A549 (cell line): ENCODE results near the gene FRMD3. TPM values are rescaled to one million over a fixed set of nuclear protein-coding genes. Genes with fewer than 3 reads are reported as not detected.

ENCODE experiments used
- ATAC-seq, 2 experiments: fragments of 200-7000 bp in 1 of 2; fragments of >200 bp in 1 of 2; cut with Nextera tagmentation in 1 of 2; cut with Tn5 transposase in 1 of 2; 3 replicates each; pipeline versions ENCODE4 v1.8.0 to v1.9.1; 2018 to 2020; ENCODE audit warnings: mild to moderate bottlenecking in 1 of 2, moderate library complexity in 1 of 2
- CTCF ChIA-PET: fragments of 300-600 bp; sonication (Branson Sonifier 250); formaldehyde crosslinking; extraction: SDS; loops from one replicate; lab custom pipeline; 2021; ENCODE audit warnings: antibody characterized with exemption, inconsistent platforms; lab: Yijun Ruan, JAX
- POLR2A ChIA-PET: fragments of 350-600 bp; formaldehyde crosslinking; extraction: SDS; loops from one replicate; lab custom pipeline; 2021; ENCODE audit warnings: antibody characterized with exemption, inconsistent platforms; lab: Yijun Ruan, JAX
- DNase-seq, 2 experiments: peaks; one replicate each; pipeline versions ENCODE4 v3.0.0 to v3.0.0-alpha.2; 2011 to 2016; ENCODE audit warnings: low read depth in 1 of 2, low spot score in 1 of 2
- FAIRE-seq: peaks from 2 replicates; lab custom pipeline; 2011; peaks lifted over from hg19 to GRCh38; lab: Jason Lieb, UNC
- H3K27ac ChIP-seq, 2 experiments: fragments of >200 bp; sonication (Bioruptor Twin); formaldehyde crosslinking; 3 replicates each; pipeline ENCODE4 v1.5.1; 2016 to 2017
- H3K4me1 ChIP-seq: fragments of >200 bp; sonication (Bioruptor Twin); formaldehyde crosslinking; 3 replicates; pipeline ENCODE4 v1.6.1; 2016
- H3K4me2 ChIP-seq: fragments of >200 bp; sonication (Bioruptor Twin); formaldehyde crosslinking; 3 replicates; pipeline ENCODE4 v1.6.1; 2016
- H3K4me3 ChIP-seq: fragments of >200 bp; sonication (Bioruptor Twin); formaldehyde crosslinking; 3 replicates; pipeline ENCODE4 v1.5.1; 2016
- H3K9me3 ChIP-seq: fragments of >200 bp; sonication (Bioruptor Twin); formaldehyde crosslinking; 3 replicates; pipeline ENCODE4 v1.6.1; 2016
- CHD2 ChIP-seq: fragments of 150-350 bp; IDR thresholded peaks from 2 replicates; pipeline ENCODE4 v1.6.1; 2014; ENCODE audit warnings: low read length; ENCODE audit not compliant: partially characterized antibody
- EHMT2 ChIP-seq: fragments of 200-600 bp; sonication (generic); IDR thresholded peaks from 2 replicates; pipeline ENCODE4 v1.6.1; 2016; ENCODE audit warnings: antibody characterized with exemption, low read depth, mild to moderate bottlenecking, moderate library complexity
- GATA3 ChIP-seq: IDR thresholded peaks from 2 replicates; pipeline ENCODE4 v1.6.1; 2012; ENCODE audit warnings: borderline replicate concordance
- HOXB5 ChIP-seq: fragments of 250-450 bp; sonication (Bioruptor Pico); IDR thresholded peaks from 2 replicates; pipeline ENCODE4 v1.5.0; 2020; ENCODE audit warnings: mild to moderate bottlenecking, moderate library complexity
- JUN ChIP-seq, 2 experiments: fragments of >200 bp; sonication (Bioruptor Twin); formaldehyde crosslinking; IDR thresholded peaks; 2 replicates in 1 of 2; 3 replicates in 1 of 2; pipeline ENCODE4 v1.6.1; 2016 to 2017
- NPAS2 ChIP-seq: fragments of 250-450 bp; sonication (Bioruptor Pico); IDR thresholded peaks from 2 replicates; pipeline ENCODE4 v1.8.0; 2022; ENCODE audit warnings: mild to moderate bottlenecking, moderate library complexity, borderline replicate concordance
- RARB ChIP-seq: fragments of 250-450 bp; sonication (Bioruptor Pico); IDR thresholded peaks from 2 replicates; pipeline ENCODE4 v1.8.0; 2021; ENCODE audit warnings: mild to moderate bottlenecking, moderate library complexity
- TFCP2L1 ChIP-seq: fragments of 250-450 bp; sonication (Bioruptor Pico); IDR thresholded peaks from 2 replicates; pipeline ENCODE4 v1.5.0; 2021; ENCODE audit warnings: mild to moderate bottlenecking
- WGBS: methylation state at CpG from one replicate; pipeline ENCODE4 v1.1.6; 2017; ENCODE audit errors: missing lambda C conversion rate; 5-methylcytosine and 5-hydroxymethylcytosine counted together
- polyA plus RNA-seq, 4 experiments: library from polyadenylated mRNA; depleted of rRNA in 3 of 4; stranded (reverse); fragments of >200 nt; fragmentation: RNase III in 1 of 4; extraction: RNeasy Plus Mini Kit Qiagen cat#74134 plus additional on column Dnase treatment in 1 of 4; gene quantifications; 2 replicates in 3 of 4; 3 replicates in 1 of 4; pipeline ENCODE4 v1.2.3, GENCODE V29; 2011 to 2017
- TF ChIP-seq, protein P1 (sequence below): fragments of 200-600 bp; sonication (generic); IDR thresholded peaks from 2 replicates; pipeline ENCODE4 v1.6.1; 2016; ENCODE audit warnings: antibody characterized with exemption, mild to moderate bottlenecking, moderate library complexity
- TF ChIP-seq, protein P2 (sequence below): IDR thresholded peaks from 2 replicates; pipeline ENCODE4 v1.6.1; 2012
- TF ChIP-seq, protein P3 (sequence below): fragments of >200 bp; sonication (Bioruptor Twin); formaldehyde crosslinking; IDR thresholded peaks from 2 replicates; pipeline ENCODE4 v1.6.1; 2016
- TF ChIP-seq, protein P4 (sequence below): fragments of 250-450 bp; sonication (Bioruptor Pico); IDR thresholded peaks from 2 replicates; pipeline ENCODE4 v1.5.0; 2021; ENCODE audit warnings: mild to moderate bottlenecking, moderate library complexity, borderline replicate concordance

FRMD3 gene
- polyA plus RNA-seq, 2 of the 4 experiments (the other 2 are of a cell fraction): 1.7 to 3.3 TPM

DNA sequence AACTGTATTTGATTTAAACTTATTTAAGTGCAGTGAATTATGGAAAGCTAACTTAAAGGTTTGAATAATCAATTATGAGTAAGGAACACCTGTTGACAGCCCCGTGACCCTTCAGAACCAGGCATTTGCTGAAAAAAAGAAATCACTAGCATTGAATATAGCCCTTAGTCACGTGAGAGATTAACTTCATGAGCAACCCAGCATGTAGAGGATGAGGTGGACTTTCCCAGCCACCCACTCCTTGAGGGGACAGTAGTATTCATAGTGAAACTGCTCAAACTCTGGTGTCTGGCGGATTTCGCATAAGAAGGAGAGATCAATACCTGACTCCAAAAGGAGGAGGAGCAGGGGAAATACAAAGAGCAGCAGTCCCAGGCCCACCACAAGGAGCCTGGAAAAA is 290.5 kb downstream of the FRMD3 start (continued):
- TF ChIP-seq, protein P1, sequence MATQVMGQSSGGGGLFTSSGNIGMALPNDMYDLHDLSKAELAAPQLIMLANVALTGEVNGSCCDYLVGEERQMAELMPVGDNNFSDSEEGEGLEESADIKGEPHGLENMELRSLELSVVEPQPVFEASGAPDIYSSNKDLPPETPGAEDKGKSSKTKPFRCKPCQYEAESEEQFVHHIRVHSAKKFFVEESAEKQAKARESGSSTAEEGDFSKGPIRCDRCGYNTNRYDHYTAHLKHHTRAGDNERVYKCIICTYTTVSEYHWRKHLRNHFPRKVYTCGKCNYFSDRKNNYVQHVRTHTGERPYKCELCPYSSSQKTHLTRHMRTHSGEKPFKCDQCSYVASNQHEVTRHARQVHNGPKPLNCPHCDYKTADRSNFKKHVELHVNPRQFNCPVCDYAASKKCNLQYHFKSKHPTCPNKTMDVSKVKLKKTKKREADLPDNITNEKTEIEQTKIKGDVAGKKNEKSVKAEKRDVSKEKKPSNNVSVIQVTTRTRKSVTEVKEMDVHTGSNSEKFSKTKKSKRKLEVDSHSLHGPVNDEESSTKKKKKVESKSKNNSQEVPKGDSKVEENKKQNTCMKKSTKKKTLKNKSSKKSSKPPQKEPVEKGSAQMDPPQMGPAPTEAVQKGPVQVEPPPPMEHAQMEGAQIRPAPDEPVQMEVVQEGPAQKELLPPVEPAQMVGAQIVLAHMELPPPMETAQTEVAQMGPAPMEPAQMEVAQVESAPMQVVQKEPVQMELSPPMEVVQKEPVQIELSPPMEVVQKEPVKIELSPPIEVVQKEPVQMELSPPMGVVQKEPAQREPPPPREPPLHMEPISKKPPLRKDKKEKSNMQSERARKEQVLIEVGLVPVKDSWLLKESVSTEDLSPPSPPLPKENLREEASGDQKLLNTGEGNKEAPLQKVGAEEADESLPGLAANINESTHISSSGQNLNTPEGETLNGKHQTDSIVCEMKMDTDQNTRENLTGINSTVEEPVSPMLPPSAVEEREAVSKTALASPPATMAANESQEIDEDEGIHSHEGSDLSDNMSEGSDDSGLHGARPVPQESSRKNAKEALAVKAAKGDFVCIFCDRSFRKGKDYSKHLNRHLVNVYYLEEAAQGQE: no peak
- TF ChIP-seq, protein P2, sequence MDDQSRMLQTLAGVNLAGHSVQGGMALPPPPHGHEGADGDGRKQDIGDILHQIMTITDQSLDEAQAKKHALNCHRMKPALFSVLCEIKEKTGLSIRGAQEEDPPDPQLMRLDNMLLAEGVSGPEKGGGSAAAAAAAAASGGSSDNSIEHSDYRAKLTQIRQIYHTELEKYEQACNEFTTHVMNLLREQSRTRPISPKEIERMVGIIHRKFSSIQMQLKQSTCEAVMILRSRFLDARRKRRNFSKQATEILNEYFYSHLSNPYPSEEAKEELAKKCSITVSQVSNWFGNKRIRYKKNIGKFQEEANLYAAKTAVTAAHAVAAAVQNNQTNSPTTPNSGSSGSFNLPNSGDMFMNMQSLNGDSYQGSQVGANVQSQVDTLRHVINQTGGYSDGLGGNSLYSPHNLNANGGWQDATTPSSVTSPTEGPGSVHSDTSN: no peak

DNA sequence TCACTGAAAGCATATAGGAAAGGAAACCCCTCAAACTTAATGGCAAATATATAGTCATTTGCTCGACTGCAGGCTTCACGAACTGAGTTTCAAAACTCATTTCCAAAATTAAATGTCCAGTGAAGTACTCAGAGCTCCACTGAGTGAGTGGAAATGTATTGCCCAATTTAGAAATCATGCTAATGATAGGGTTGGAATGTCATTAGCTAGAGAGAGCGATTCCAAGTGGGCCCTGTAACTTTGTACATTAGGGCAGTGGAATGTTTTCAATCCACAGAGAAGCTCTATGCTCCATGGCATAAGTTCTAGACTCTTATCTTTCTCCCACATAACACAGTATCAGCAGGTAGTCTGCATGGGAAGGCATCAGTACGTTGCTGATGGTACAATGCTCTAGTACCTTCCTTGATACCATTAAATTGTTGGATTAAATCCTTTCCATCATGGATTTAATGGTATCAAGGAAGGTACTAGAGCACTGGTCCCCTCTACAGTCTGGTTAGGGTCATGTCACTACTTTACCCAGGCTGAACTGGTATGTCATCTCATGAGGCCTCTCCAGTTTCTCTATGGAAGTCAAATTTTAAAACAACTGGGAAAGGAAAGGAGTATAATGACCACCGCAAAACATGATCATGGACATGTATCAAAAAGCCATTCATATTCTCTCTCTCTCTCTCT is 292.1 kb downstream of the FRMD3 start:
- ATAC-seq (no peak), DNase-seq (no peak)
- Histone ChIP-seq H3K4me1 (no peaks in the 10 kb centered on the region), H3K27ac (no peak overlapping the region)
- CTCF ChIA-PET: no interaction called here
- 53% methylated on average over 5 of the region's 5 CpGs for WGBS
- TF ChIP-seq HOXB5 (no peak), JUN (IDR thresholded peaks at IDR 0.05) (no peak), NPAS2 (CRISPR knock-in tag) (no peak), GATA3 (no peak), EHMT2 (no peak), CHD2 (no peak), RARB (CRISPR knock-in tag) (no peak), TFCP2L1 (CRISPR knock-in tag) (no peak)
- TF ChIP-seq, protein P3, sequence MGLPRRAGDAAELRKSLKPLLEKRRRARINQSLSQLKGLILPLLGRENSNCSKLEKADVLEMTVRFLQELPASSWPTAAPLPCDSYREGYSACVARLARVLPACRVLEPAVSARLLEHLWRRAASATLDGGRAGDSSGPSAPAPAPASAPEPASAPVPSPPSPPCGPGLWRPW: no peak
- TF ChIP-seq, protein P4, sequence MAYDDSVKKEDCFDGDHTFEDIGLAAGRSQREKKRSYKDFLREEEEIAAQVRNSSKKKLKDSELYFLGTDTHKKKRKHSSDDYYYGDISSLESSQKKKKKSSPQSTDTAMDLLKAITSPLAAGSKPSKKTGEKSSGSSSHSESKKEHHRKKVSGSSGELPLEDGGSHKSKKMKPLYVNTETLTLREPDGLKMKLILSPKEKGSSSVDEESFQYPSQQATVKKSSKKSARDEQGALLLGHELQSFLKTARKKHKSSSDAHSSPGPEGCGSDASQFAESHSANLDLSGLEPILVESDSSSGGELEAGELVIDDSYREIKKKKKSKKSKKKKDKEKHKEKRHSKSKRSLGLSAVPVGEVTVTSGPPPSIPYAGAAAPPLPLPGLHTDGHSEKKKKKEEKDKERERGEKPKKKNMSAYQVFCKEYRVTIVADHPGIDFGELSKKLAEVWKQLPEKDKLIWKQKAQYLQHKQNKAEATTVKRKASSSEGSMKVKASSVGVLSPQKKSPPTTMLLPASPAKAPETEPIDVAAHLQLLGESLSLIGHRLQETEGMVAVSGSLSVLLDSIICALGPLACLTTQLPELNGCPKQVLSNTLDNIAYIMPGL: no peak
- TF ChIP-seq, protein P1: no peak
- TF ChIP-seq, all 56 proteins: peak for 0
- Histone ChIP-seq H3K4me3 (no peak overlapping the region), H3K9me3 (no peaks in the 10 kb centered on the region), H3K4me2 (no peak overlapping the region)
- no peak for FAIRE-seq
- POLR2A ChIA-PET: no interaction called here
